NB4 (cell line): Measurements from ENCODE around the gene ZC3H14.
A peak's percentile ranks its signal among the peaks of the same experiment; 100 is the strongest.

Experiments
- CTCF ChIP-seq: IDR thresholded peaks from one replicate; pipeline ENCODE4 v1.5.1; 2012; ENCODE audit warnings: low read depth, low read length
- MAX ChIP-seq: IDR thresholded peaks from 2 replicates; pipeline ENCODE4 v1.6.1; 2011; ENCODE audit warnings: low read depth, low read length
- POLR2A ChIP-seq: IDR thresholded peaks from 2 replicates; pipeline ENCODE4 v1.6.1; 2011; ENCODE audit warnings: mild to moderate bottlenecking; ENCODE audit not compliant: insufficient read length; ENCODE audit errors: extremely low read depth

- TF ChIP-seq CTCF (peak; percentile 16), MAX (no peak), POLR2A (no peak)
Measured at GRCh38 chr14:88559852-88560251, 3.0 kb upstream of the ZC3H14 start.
